HepG2 (cell line): ENCODE results near the gene ERVH48-1. TPM values are rescaled to one million over a fixed set of nuclear protein-coding genes. Genes with fewer than 3 reads are reported as not detected.

Experiments
- CAMTA2 ChIP-seq: sonication (generic); formaldehyde crosslinking; IDR thresholded peaks from 2 replicates; pipeline ENCODE4 v1.4.0; 2020; ENCODE audit warnings: mild to moderate bottlenecking, missing genetic modification reagents, borderline replicate concordance
- CSRNP1 ChIP-seq: sonication (generic); formaldehyde crosslinking; IDR thresholded peaks from 2 replicates; pipeline ENCODE4 v1.8.1; 2023; ENCODE audit warnings: mild to moderate bottlenecking, missing genetic modification reagents
- FOXK2 ChIP-seq: fragments of 450-650 bp; IDR thresholded peaks from 2 replicates; pipeline ENCODE4 v1.6.1; 2016
- GATAD1 ChIP-seq: IDR thresholded peaks from 2 replicates; pipeline ENCODE4 v1.6.1; 2016; ENCODE audit warnings: missing genetic modification reagents, missing compliant biosample characterization
- HCFC1 ChIP-seq: fragments of 150-350 bp; IDR thresholded peaks from 2 replicates; pipeline ENCODE4 v1.6.1; 2014; ENCODE audit warnings: low read depth, low read length
- HDAC1 ChIP-seq: sonication (generic); formaldehyde crosslinking; IDR thresholded peaks from 2 replicates; pipeline ENCODE4 v1.5.1; 2020; ENCODE audit warnings: mild to moderate bottlenecking, missing genetic modification reagents
- HOXD1 ChIP-seq: sonication (generic); formaldehyde crosslinking; IDR thresholded peaks from 2 replicates; pipeline ENCODE4 v1.5.0; 2020; ENCODE audit warnings: missing genetic modification reagents
- KMT2B ChIP-seq: IDR thresholded peaks from 2 replicates; pipeline ENCODE4 v1.6.1; 2016; ENCODE audit warnings: missing genetic modification reagents, missing compliant biosample characterization
- MIER3 ChIP-seq: IDR thresholded peaks from 2 replicates; pipeline ENCODE4 v1.6.1; 2016; ENCODE audit warnings: missing compliant biosample characterization, borderline replicate concordance
- ZFX ChIP-seq: sonication (generic); formaldehyde crosslinking; IDR thresholded peaks from 2 replicates; pipeline ENCODE4 v1.4.0; 2020; ENCODE audit warnings: mild to moderate bottlenecking, low read depth, missing genetic modification reagents, moderate library complexity
- ZNF672 ChIP-seq: sonication (generic); formaldehyde crosslinking; IDR thresholded peaks from 2 replicates; pipeline ENCODE4 v1.8.1; 2022; ENCODE audit warnings: missing genetic modification reagents
- ZNF790 ChIP-seq: sonication (generic); formaldehyde crosslinking; IDR thresholded peaks from 2 replicates; pipeline ENCODE4 v1.8.0; 2022; ENCODE audit warnings: missing genetic modification reagents, mild to moderate bottlenecking, borderline replicate concordance
- ZSCAN21 ChIP-seq: sonication (generic); formaldehyde crosslinking; IDR thresholded peaks from 2 replicates; pipeline ENCODE4 v1.8.0; 2022; ENCODE audit warnings: mild to moderate bottlenecking, missing genetic modification reagents, moderate library complexity, borderline replicate concordance
- polyA plus RNA-seq, 8 experiments: library from polyadenylated mRNA; depleted of rRNA in 3 of 8; stranded (reverse) in 7 of 8; unstranded in 1 of 8; fragments of >200 nt; fragmentation: Illumina TruSeq in 4 of 8; extraction: Trizol in 4 of 8; gene quantifications; 2 replicates each; pipeline versions ENCODE4 v1.2.1 to v1.2.3, GENCODE V29; 2011 to 2016; ENCODE audit warnings: low read depth in 4 of 8, missing spikeins in 1 of 8, mixed read lengths in 1 of 8; ENCODE audit not compliant: insufficient read depth in 1 of 8
- total RNA-seq, 5 experiments: library from RNA; depleted of rRNA; stranded (reverse); fragments of >200 nt; fragmentation: Illumina TruSeq; extraction: Trizol; gene quantifications; 2 replicates each; pipeline ENCODE4 v1.2.3, GENCODE V29; 2016; ENCODE audit warnings: low read depth in 1 of 5
- TF ChIP-seq, protein P1 (sequence below), 2 experiments: sonication (generic) in 1 of 2; formaldehyde crosslinking in 1 of 2; IDR thresholded peaks; 2 replicates each; pipeline versions ENCODE4 v1.6.1 to v1.9.0; 2014 to 2022; ENCODE audit warnings: antibody characterized with exemption in 1 of 2, borderline replicate concordance in 1 of 2, inconsistent platforms in 1 of 2, low read depth in 1 of 2, missing genetic modification reagents in 1 of 2
- TF ChIP-seq, protein P2 (sequence below): sonication (generic); formaldehyde crosslinking; IDR thresholded peaks from 2 replicates; pipeline ENCODE4 v1.4.0; 2020; ENCODE audit warnings: missing genetic modification reagents, low read depth, mild to moderate bottlenecking, borderline replicate concordance
- TF ChIP-seq, protein P3 (sequence below): sonication (generic); formaldehyde crosslinking; IDR thresholded peaks from 2 replicates; pipeline ENCODE4 v1.5.1; 2020; ENCODE audit warnings: mild to moderate bottlenecking, missing genetic modification reagents

ERVH48-1 gene
- total and polyA plus RNA-seq, 2 of the 13 experiments (the other 11 are each of a cell fraction or from before 2014, with no cell fraction given), result 1.8 TPM; not detected in 1

DNA sequence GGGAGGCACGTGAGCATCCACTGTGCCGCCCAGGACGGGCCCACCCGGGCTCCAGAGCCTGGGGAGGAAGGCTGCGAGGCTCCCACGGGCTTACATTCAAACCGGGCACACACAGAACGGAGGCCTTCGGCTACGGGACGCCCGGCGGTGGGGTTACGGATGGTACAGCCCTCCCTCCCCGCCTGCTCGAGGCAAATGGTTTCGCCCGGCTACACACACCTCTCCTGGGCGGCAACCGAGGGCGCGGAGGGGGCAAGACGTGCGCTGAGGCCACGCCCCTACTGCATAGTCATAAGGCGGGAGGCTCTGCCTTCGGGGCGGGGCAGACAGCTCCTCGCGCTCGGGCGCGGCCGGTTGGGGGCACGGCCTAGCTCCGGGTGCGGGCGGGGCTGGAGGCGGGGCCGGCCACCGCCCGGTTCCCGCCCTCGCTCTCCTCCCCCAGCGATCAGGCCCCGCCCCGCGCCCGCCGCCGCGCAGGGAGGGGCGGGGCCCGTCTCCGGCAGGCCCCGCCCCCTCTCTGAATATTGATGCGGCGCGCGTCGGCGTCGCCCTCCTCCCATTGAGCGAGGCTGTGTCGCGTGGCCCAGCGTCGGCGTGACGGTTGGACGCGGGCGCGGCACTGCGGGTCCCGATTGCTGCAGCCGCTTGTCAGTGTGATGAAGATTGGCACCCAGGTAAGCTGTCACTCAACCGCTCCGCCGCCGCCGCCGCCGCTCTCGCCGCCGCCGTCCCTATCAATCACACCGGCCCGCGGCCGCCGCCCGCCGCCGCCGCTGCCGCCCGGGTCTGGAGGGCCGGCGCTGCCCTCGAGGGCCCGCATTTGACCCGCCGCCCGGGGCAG is 48.8 kb upstream of the ERVH48-1 start, which contains the start of gene PKNOX1 (continued):
- TF ChIP-seq, protein P1, sequence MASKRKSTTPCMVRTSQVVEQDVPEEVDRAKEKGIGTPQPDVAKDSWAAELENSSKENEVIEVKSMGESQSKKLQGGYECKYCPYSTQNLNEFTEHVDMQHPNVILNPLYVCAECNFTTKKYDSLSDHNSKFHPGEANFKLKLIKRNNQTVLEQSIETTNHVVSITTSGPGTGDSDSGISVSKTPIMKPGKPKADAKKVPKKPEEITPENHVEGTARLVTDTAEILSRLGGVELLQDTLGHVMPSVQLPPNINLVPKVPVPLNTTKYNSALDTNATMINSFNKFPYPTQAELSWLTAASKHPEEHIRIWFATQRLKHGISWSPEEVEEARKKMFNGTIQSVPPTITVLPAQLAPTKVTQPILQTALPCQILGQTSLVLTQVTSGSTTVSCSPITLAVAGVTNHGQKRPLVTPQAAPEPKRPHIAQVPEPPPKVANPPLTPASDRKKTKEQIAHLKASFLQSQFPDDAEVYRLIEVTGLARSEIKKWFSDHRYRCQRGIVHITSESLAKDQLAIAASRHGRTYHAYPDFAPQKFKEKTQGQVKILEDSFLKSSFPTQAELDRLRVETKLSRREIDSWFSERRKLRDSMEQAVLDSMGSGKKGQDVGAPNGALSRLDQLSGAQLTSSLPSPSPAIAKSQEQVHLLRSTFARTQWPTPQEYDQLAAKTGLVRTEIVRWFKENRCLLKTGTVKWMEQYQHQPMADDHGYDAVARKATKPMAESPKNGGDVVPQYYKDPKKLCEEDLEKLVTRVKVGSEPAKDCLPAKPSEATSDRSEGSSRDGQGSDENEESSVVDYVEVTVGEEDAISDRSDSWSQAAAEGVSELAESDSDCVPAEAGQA (IDR thresholded peaks at IDR 0.05; ENCODE audit: low read depth), result peak; percentile 68; the same call in 1 of the 2 replicates
- TF ChIP-seq, protein P1 (CRISPR knock-in tag; IDR thresholded peaks at IDR 0.05; ENCODE audit: borderline replicate concordance), result no peak
- TF ChIP-seq ZNF790 (CRISPR knock-in tag) (no peak), MIER3 (CRISPR knock-in tag) (0 out of 2 replicates have a peak, but pooled peaks have one; percentile 20), GATAD1 (CRISPR knock-in tag) (0 out of 2 replicates have a peak, but pooled peaks have one; percentile 10), CSRNP1 (CRISPR knock-in tag) (peak; percentile 87; the same call in 1 of the 2 replicates), FOXK2 (peak; percentile 96), ZSCAN21 (CRISPR knock-in tag) (peak; percentile 32; the same call in 1 of the 2 replicates), ZNF672 (CRISPR knock-in tag) (no peak), CAMTA2 (CRISPR knock-in tag) (0 out of 2 replicates have a peak, but pooled peaks have one; percentile 1), HDAC1 (CRISPR knock-in tag) (0 out of 2 replicates have a peak, but pooled peaks have one; percentile 44), ZFX (CRISPR knock-in tag) (peak; percentile 76), HCFC1 (0 out of 2 replicates have a peak, but pooled peaks have one; percentile 14), HOXD1 (CRISPR knock-in tag) (no peak), KMT2B (CRISPR knock-in tag) (peak; percentile 62; the same call in 1 of the 2 replicates)
- TF ChIP-seq, protein P2, sequence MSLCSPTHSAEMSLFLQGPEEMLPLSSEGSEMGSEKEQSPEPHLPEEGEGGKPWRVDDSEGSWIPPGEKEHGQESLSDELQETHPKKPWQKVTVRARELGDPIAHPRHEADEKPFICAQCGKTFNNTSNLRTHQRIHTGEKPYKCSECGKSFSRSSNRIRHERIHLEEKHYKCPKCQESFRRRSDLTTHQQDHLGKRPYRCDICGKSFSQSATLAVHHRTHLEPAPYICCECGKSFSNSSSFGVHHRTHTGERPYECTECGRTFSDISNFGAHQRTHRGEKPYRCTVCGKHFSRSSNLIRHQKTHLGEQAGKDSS (CRISPR knock-in tag), result 0 out of 2 replicates have a peak, but pooled peaks have one; percentile 54
- TF ChIP-seq, protein P3, sequence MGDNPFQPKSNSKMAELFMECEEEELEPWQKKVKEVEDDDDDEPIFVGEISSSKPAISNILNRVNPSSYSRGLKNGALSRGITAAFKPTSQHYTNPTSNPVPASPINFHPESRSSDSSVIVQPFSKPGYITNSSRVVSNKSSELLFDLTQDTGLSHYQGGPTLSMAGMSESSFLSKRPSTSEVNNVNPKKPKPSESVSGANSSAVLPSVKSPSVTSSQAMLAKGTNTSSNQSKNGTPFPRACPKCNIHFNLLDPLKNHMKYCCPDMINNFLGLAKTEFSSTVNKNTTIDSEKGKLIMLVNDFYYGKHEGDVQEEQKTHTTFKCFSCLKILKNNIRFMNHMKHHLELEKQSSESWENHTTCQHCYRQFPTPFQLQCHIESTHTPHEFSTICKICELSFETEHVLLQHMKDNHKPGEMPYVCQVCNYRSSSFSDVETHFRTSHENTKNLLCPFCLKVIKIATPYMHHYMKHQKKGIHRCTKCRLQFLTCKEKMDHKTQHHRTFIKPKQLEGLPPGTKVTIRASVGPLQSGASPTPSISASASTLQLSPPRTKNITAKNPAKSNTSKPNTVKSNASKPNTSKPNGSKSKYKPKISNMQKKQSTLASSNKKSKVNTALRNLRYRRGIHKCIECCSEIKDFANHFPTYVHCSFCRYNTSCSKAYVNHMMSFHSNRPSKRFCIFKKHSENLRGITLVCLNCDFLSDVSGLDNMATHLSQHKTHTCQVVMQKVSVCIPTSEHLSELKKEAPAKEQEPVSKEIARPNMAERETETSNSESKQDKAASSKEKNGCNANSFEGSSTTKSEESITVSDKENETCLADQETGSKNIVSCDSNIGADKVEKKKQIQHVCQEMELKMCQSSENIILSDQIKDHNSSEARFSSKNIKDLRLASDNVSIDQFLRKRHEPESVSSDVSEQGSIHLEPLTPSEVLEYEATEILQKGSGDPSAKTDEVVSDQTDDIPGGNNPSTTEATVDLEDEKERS (CRISPR knock-in tag), result 0 out of 2 replicates have a peak, but pooled peaks have one; percentile 55
